GM23248 (cell line): ENCODE results near the gene FAM13C.

Experiments
- EZH2 ChIP-seq: fragments of 200-600 bp; sonication (generic); IDR thresholded peaks from 2 replicates; pipeline ENCODE4 v1.6.1; 2018; ENCODE audit warnings: antibody characterized with exemption, mild to moderate bottlenecking; ENCODE audit not compliant: insufficient read depth, poor library complexity, severe bottlenecking
- EZH2phosphoT487 ChIP-seq: fragments of 200-600 bp; sonication (generic); IDR thresholded peaks from 2 replicates; pipeline ENCODE4 v1.6.1; 2018; ENCODE audit warnings: antibody characterized with exemption, moderate library complexity, mild to moderate bottlenecking, low read depth; ENCODE audit not compliant: insufficient read depth

DNA sequence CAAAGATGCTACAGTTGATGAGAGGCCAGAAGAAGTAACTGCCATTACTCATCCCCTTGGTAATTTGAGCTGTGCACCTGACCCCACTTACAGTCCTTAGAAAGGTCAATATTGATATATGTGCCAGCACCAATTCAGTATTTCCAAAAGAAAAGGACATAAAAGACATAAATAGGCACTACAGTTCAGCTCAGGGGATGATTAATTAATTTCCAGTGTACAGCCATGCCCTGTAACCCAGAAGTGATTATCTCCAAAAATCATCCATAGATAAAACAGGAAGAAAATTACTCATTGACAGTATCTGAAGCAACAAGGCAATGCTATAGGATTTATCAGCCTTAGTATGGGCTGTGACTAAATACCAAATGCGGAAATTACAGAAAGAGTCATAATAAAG, 103.5 kb downstream of the FAM13C start:
- TF ChIP-seq EZH2phosphoT487 (no peak), EZH2 (no peak)
